Measurements from ENCODE around the gene TEX264.

TEX264 gene

GRCh38 chr3:51700403-51700802, 29.4 kb downstream of the TEX264 start:
- FAIRE-seq: no peak

- FAIRE-seq: no peak
Observed at GRCh38 chr3:51702156-51702555, 31.1 kb downstream of the TEX264 start.

- FAIRE-seq: no peak
Observed at GRCh38 chr3:51703068-51703760, 32.2 kb downstream of the TEX264 start.

GRCh38 chr3:51703761-51704510, 32.9 kb downstream of the TEX264 start:
- no peak for FAIRE-seq

- FAIRE-seq: no peak
Observed at GRCh38 chr3:51704511-51704950, 33.5 kb downstream of the TEX264 start.

- FAIRE-seq: no peak
Observed at GRCh38 chr3:51705276-51706020, 34.4 kb downstream of the TEX264 start.

GRCh38 chr3:51706021-51706485, 35.0 kb downstream of the TEX264 start:
- FAIRE-seq: no peak

GRCh38 chr3:51706788-51707731, 36.0 kb downstream of the TEX264 start, which contains the start of gene GRM2:
GRM2 (plus strand) TSS chr3:51707068; CDS start chr3:51708984, 1,916 bp downstream.
- no peak for FAIRE-seq

GRCh38 chr3:51708216-51708845, 37.3 kb downstream of the TEX264 start:
- no peak for FAIRE-seq

GRCh38 chr3:51709004-51709420, 38.0 kb downstream of the TEX264 start:
- no peak for FAIRE-seq

GRCh38 chr3:51709675-51710074, 38.6 kb downstream of the TEX264 start:
- no peak for FAIRE-seq

- FAIRE-seq: no peak
Observed at GRCh38 chr3:51710631-51711351, 39.7 kb downstream of the TEX264 start.

GRCh38 chr3:51711352-51712037, 40.4 kb downstream of the TEX264 start:
- no peak for FAIRE-seq

- no peak for FAIRE-seq
Observed at GRCh38 chr3:51712038-51712420, 41.0 kb downstream of the TEX264 start.

- no peak for FAIRE-seq
Observed at GRCh38 chr3:51712511-51712931, 41.5 kb downstream of the TEX264 start.

- FAIRE-seq: no peak
Observed at GRCh38 chr3:51712963-51713362, 41.9 kb downstream of the TEX264 start.

GRCh38 chr3:51715231-51715976, 44.4 kb downstream of the TEX264 start:
- no peak for FAIRE-seq

GRCh38 chr3:51715977-51716294, 44.9 kb downstream of the TEX264 start:
- FAIRE-seq: no peak

- no peak for FAIRE-seq
Observed at GRCh38 chr3:51716805-51717204, 45.8 kb downstream of the TEX264 start.

- FAIRE-seq: no peak
Observed at GRCh38 chr3:51717446-51717845, 46.4 kb downstream of the TEX264 start.

All from islet of Langerhans (tissue), 1 donor.